Uterus (tissue), 2 donors: Measurements from ENCODE around the gene GNA14.

Experiments
- POLR2A ChIP-seq, 2 donors: fragments of 450-650 bp; IDR thresholded peaks; one replicate each; pipeline ENCODE4 v1.6.1; 2016; ENCODE audit warnings: antibody characterized with exemption in 2 of 2, mild to moderate bottlenecking in 1 of 2, moderate library complexity in 1 of 2
- TF ChIP-seq, protein P1 (sequence below), 4 experiments: fragments of 200-600 bp in 2 of 4; fragments of 450-650 bp in 2 of 4; sonication (generic) in 2 of 4; IDR thresholded peaks; one replicate each; pipeline ENCODE4 v1.5.1; 2016 to 2019; ENCODE audit warnings: antibody characterized with exemption in 4 of 4, mild to moderate bottlenecking in 2 of 4, moderate library complexity in 1 of 4

DNA sequence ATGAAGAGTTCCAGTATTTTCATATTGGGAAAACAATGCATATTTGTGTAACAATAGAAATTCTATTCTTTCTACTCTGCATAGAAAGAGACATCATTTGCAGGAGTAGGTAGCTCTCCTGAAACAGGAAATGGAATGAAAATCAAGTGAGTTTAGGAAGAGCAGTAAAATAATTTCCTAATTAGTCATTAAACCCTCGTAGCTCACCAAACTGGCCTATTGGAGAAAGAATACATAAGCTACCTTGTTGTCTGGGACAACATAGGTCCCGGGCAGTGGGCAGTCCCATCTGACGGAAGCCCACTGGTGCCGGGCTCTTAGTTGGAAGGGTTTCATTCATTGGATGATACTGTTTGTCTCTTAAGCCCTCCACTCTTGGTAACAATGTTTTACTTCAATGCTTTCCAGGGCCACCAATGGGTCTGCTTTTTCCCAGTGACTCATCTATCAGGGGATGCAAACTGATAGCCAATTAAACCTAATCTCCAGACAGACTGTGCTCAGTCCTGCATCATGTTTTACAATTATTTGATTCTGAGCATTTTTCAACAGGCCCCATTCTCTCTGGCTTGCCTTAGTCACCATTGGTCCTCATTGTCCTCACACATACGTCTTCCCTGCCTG, 46.5 kb downstream of the GNA14 start:
- no peak for TF ChIP-seq POLR2A (IDR thresholded peaks at IDR 0.05)
- TF ChIP-seq, protein P1, sequence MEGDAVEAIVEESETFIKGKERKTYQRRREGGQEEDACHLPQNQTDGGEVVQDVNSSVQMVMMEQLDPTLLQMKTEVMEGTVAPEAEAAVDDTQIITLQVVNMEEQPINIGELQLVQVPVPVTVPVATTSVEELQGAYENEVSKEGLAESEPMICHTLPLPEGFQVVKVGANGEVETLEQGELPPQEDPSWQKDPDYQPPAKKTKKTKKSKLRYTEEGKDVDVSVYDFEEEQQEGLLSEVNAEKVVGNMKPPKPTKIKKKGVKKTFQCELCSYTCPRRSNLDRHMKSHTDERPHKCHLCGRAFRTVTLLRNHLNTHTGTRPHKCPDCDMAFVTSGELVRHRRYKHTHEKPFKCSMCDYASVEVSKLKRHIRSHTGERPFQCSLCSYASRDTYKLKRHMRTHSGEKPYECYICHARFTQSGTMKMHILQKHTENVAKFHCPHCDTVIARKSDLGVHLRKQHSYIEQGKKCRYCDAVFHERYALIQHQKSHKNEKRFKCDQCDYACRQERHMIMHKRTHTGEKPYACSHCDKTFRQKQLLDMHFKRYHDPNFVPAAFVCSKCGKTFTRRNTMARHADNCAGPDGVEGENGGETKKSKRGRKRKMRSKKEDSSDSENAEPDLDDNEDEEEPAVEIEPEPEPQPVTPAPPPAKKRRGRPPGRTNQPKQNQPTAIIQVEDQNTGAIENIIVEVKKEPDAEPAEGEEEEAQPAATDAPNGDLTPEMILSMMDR (IDR thresholded peaks at IDR 0.05): no peak
